Adipocyte (in vitro differentiated cells): ENCODE results near the gene MARK1.

Source experiments
- DNase-seq: peaks from one replicate; pipeline ENCODE4 v3.0.0-alpha.2; 2015; ENCODE audit warnings: low read depth
- H3K27me3 ChIP-seq: replicated peaks from 2 replicates; pipeline ENCODE4 v1.7.0; 2013; ENCODE audit warnings: mild to moderate bottlenecking, low read length, moderate library complexity; ENCODE audit not compliant: control insufficient read depth, insufficient read depth
- H3K36me3 ChIP-seq: 2 replicates; pipeline ENCODE4 v1.7.0; 2013; ENCODE audit warnings: low read length, mild to moderate bottlenecking, moderate library complexity; ENCODE audit not compliant: control insufficient read depth, insufficient read depth, severe bottlenecking
- H3K4me1 ChIP-seq: 2 replicates; pipeline ENCODE4 v1.7.0; 2013; ENCODE audit warnings: mild to moderate bottlenecking, low read length, moderate library complexity; ENCODE audit not compliant: control insufficient read depth, insufficient read depth
- H3K4me3 ChIP-seq: 2 replicates; pipeline ENCODE4 v1.7.0; 2013; ENCODE audit warnings: mild to moderate bottlenecking, low read length, moderate library complexity
- H3K9ac ChIP-seq: 2 replicates; pipeline ENCODE4 v1.7.0; 2013; ENCODE audit warnings: mild to moderate bottlenecking, low read length, moderate library complexity
- H3K9me3 ChIP-seq: 2 replicates; pipeline ENCODE4 v1.7.0; 2013; ENCODE audit warnings: mild to moderate bottlenecking, low read length, moderate library complexity; ENCODE audit not compliant: control insufficient read depth

The MARK1 gene

GRCh38 chr1:220507085-220507484 lies 20.9 kb upstream of the MARK1 start:
- Histone ChIP-seq H3K27me3 (peaks cover under 1% of the 10 kb centered on the region), H3K9me3 (no peaks in the 10 kb centered on the region), H3K9ac (no peak overlapping the region), H3K36me3 (no peaks in the 10 kb centered on the region), H3K4me1 (no peaks in the 10 kb centered on the region), H3K4me3 (no peak overlapping the region)
- DNase-seq = no peak

GRCh38 chr1:220511179-220511578 lies 16.8 kb upstream of the MARK1 start:
- Histone ChIP-seq H3K4me1 (no peaks in the 10 kb centered on the region), H3K27me3 (no peaks in the 10 kb centered on the region), H3K36me3 (no peaks in the 10 kb centered on the region), H3K9me3 (no peaks in the 10 kb centered on the region), H3K4me3 (no peak overlapping the region), H3K9ac (no peak overlapping the region)
- DNase-seq = peak; percentile 37

- Histone ChIP-seq H3K27me3 (no peaks in the 10 kb centered on the region), H3K9ac (no peak overlapping the region), H3K4me3 (no peak overlapping the region), H3K4me1 (no peaks in the 10 kb centered on the region), H3K9me3 (no peaks in the 10 kb centered on the region), H3K36me3 (no peaks in the 10 kb centered on the region)
- DNase-seq = no peak
Observed at GRCh38 chr1:220511785-220512184, 16.2 kb upstream of the MARK1 start.

GRCh38 chr1:220513834-220514233 lies 14.1 kb upstream of the MARK1 start:
- Histone ChIP-seq H3K4me1 (no peaks in the 10 kb centered on the region), H3K4me3 (no peak overlapping the region), H3K9ac (no peak overlapping the region), H3K9me3 (peaks cover 3% of the 10 kb centered on the region), H3K36me3 (no peaks in the 10 kb centered on the region), H3K27me3 (no peaks in the 10 kb centered on the region)
- DNase-seq = no peak

- no peaks in the 10 kb centered on the region for H3K27me3 ChIP-seq
- H3K4me3 ChIP-seq = no peak overlapping the region
Observed at GRCh38 chr1:220514256-220514655, 13.7 kb upstream of the MARK1 start.

GRCh38 chr1:220516014-220516721 lies 11.8 kb upstream of the MARK1 start:
- H3K27me3 ChIP-seq = no peaks in the 10 kb centered on the region
- H3K4me3 ChIP-seq = no peak overlapping the region
- peaks cover 3% of the 10 kb centered on the region for H3K9me3 ChIP-seq
- no peak overlapping the region for H3K9ac ChIP-seq
- H3K4me1 ChIP-seq = no peaks in the 10 kb centered on the region
- peak; percentile 22 for DNase-seq
- H3K36me3 ChIP-seq = no peaks in the 10 kb centered on the region

More at GRCh38 chr1:220514256-220514655, 13.7 kb upstream of the MARK1 start:
- Histone ChIP-seq H3K9me3 (peaks cover 3% of the 10 kb centered on the region), H3K9ac (no peak overlapping the region), H3K4me1 (no peaks in the 10 kb centered on the region), H3K36me3 (no peaks in the 10 kb centered on the region)
- no peak for DNase-seq

- Histone ChIP-seq H3K4me3 (no peak overlapping the region), H3K4me1 (no peaks in the 10 kb centered on the region), H3K9me3 (peaks cover 3% of the 10 kb centered on the region), H3K36me3 (no peaks in the 10 kb centered on the region), H3K27me3 (no peaks in the 10 kb centered on the region), H3K9ac (no peak overlapping the region)
- no peak for DNase-seq
Observed at GRCh38 chr1:220516722-220517042, 11.3 kb upstream of the MARK1 start.

GRCh38 chr1:220521778-220522177 lies 6.2 kb upstream of the MARK1 start:
- Histone ChIP-seq H3K9ac (no peak overlapping the region), H3K4me1 (no peaks in the 10 kb centered on the region), H3K36me3 (no peaks in the 10 kb centered on the region), H3K27me3 (no peaks in the 10 kb centered on the region), H3K4me3 (no peak overlapping the region), H3K9me3 (peaks cover 3% of the 10 kb centered on the region)
- no peak for DNase-seq

GRCh38 chr1:220526294-220526693 lies 1.6 kb upstream of the MARK1 start:
- no peak overlapping the region for H3K9ac ChIP-seq
- H3K9me3 ChIP-seq = no peaks in the 10 kb centered on the region
- peak; percentile 9 for DNase-seq
- H3K4me1 ChIP-seq = peaks cover 12% of the 10 kb centered on the region
- H3K27me3 ChIP-seq = no peaks in the 10 kb centered on the region
- H3K4me3 ChIP-seq = no peak overlapping the region
- H3K36me3 ChIP-seq = no peaks in the 10 kb centered on the region

- Histone ChIP-seq H3K36me3 (no peaks in the 10 kb centered on the region), H3K27me3 (no peaks in the 10 kb centered on the region), H3K4me3 (peak overlapping the region; percentile 96), H3K9me3 (no peaks in the 10 kb centered on the region), H3K4me1 (peaks cover 12% of the 10 kb centered on the region), H3K9ac (peak overlapping the region; percentile 91)
- peak; percentile 42 for DNase-seq
Observed at GRCh38 chr1:220527279-220527907, 543 bp upstream of the MARK1 start.

GRCh38 chr1:220528679-220529501 lies 954 bp downstream of the MARK1 start:
- H3K4me1 ChIP-seq = peaks cover 12% of the 10 kb centered on the region
- peak overlapping the region; percentile 91 for H3K9ac ChIP-seq
- H3K9me3 ChIP-seq = peaks cover 3% of the 10 kb centered on the region
- DNase-seq = peak; percentile 57
- H3K27me3 ChIP-seq = no peaks in the 10 kb centered on the region
- peak overlapping the region; percentile 96 for H3K4me3 ChIP-seq
- no peaks in the 10 kb centered on the region for H3K36me3 ChIP-seq
